Left lobe of liver (tissue), 2 donors: ENCODE measurements around the gene FKBP15. TPM values are rescaled to one million over a fixed set of nuclear protein-coding genes. Genes with fewer than 3 reads are reported as not detected.
"Not testable (repeated sequence)": the region's sequence is repeated elsewhere in the genome, so short reads cannot be mapped to it uniquely, and the experiment has no call there.

Experiments
- ATAC-seq: fragments of 200-7000 bp; cut with Tn5 transposase; one replicate; pipeline ENCODE4 v1.9.1; 2020; ENCODE audit warnings: mild to moderate bottlenecking, moderate library complexity
- DNase-seq: peaks from one replicate; pipeline ENCODE4 v3.0.0-alpha.2; 2020; ENCODE audit warnings: low spot score
- total RNA-seq: library from RNA; stranded (reverse); gene quantifications from one replicate; pipeline ENCODE4 v1.2.1, GENCODE V29; 2021
- donor health status: DM: no; HTN: no; CAD: no; lungs with moderate emphysema.
- donor health status: DM: no; HTN: yes; CAD: no.

The FKBP15 gene, protein sequence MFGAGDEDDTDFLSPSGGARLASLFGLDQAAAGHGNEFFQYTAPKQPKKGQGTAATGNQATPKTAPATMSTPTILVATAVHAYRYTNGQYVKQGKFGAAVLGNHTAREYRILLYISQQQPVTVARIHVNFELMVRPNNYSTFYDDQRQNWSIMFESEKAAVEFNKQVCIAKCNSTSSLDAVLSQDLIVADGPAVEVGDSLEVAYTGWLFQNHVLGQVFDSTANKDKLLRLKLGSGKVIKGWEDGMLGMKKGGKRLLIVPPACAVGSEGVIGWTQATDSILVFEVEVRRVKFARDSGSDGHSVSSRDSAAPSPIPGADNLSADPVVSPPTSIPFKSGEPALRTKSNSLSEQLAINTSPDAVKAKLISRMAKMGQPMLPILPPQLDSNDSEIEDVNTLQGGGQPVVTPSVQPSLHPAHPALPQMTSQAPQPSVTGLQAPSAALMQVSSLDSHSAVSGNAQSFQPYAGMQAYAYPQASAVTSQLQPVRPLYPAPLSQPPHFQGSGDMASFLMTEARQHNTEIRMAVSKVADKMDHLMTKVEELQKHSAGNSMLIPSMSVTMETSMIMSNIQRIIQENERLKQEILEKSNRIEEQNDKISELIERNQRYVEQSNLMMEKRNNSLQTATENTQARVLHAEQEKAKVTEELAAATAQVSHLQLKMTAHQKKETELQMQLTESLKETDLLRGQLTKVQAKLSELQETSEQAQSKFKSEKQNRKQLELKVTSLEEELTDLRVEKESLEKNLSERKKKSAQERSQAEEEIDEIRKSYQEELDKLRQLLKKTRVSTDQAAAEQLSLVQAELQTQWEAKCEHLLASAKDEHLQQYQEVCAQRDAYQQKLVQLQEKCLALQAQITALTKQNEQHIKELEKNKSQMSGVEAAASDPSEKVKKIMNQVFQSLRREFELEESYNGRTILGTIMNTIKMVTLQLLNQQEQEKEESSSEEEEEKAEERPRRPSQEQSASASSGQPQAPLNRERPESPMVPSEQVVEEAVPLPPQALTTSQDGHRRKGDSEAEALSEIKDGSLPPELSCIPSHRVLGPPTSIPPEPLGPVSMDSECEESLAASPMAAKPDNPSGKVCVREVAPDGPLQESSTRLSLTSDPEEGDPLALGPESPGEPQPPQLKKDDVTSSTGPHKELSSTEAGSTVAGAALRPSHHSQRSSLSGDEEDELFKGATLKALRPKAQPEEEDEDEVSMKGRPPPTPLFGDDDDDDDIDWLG
- 12.2 TPM for total RNA-seq

DNA sequence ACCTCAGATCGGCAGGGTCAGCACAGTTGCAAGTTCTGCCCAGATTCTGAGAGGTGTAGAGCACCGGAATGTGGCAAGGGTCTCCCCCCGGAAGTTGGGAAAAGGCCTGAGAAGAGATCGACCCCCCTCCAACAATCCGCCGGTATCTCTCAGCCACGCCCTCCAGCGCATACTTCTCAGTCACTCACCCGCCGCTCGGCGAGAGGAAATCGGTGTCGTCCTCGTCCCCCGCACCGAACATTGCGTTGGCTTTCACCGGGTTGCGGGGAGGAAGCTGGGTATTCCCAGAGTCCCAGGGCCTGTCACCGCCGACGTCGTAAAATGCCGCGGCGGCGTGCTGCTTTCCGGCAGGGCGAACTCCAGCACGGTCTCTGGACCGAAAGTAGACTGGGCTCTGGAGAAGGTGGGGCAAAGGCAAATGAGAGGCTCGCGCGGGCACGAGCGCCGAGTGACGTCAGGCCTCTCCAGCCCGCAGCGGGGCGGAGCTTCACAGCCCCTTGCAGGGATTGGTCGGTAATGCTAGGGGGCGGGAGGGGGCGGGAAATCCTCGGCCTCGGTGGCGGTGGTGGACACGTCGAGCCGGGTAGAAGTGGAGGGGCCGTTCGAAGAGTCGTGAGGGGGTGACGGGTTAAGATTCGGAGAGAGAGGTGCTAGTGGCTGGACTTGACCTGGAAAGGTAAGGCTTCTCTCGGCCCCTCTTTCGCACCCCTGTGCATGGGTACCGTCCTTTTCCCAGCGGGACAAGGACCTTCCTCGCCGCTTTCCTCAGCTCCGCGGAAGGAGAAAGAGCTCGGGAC is at the start of gene FKBP15, which contains the start of gene SLC31A1:
Gene FKBP15 (minus strand): TSS at position 275 of the 797 bp plus-strand sequence. CDS start 34 bp downstream, at position 241.
Gene SLC31A1 (plus strand): TSS at position 542 of the 797 bp plus-strand sequence. CDS start 34,605 bp downstream, outside the sequence.
- DNase-seq (peak; percentile 99), ATAC-seq (peak; percentile 95)

DNA sequence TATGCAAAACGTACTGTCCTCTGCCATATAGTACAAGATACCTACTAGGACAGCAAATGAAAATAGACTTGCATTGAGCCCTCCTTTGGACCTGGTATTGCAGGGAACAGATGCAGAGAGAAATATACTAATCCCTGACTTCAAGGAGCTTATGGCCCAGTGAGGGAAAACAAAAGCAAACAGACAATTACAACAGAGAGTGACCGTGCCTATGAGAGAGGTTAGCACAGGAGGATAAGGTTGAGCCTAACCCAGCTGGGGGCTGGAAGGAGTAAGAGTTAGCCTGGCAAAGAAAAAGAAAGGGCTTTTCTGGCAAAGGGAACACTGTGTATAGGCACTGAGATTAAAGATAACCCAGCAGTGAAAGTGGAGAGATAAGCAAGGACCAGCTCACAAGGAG is 48.8 kb upstream of the FKBP15 start:
- ATAC-seq: peak; percentile 55
- no peak for DNase-seq

DNA sequence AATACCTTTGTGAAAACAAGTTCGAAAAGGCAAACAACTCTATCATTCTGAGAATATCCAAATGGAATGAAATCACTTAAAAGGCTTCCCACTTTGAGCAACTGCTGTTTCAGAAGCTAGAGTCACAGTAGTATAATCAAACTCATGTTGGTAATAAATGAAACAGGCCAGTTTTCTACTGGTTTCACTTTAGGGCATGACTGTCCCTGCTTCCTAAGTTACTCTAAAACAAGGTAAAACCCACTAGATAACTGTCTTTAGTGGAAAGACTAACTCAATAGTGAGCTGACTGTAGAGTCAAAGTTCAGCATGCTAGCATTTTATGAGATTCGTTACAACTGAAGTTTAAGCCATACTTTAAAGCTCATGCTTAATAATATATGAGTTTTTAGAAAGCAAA is 48.3 kb upstream of the FKBP15 start:
- ATAC-seq (peak; percentile 45), DNase-seq (no peak)

DNA sequence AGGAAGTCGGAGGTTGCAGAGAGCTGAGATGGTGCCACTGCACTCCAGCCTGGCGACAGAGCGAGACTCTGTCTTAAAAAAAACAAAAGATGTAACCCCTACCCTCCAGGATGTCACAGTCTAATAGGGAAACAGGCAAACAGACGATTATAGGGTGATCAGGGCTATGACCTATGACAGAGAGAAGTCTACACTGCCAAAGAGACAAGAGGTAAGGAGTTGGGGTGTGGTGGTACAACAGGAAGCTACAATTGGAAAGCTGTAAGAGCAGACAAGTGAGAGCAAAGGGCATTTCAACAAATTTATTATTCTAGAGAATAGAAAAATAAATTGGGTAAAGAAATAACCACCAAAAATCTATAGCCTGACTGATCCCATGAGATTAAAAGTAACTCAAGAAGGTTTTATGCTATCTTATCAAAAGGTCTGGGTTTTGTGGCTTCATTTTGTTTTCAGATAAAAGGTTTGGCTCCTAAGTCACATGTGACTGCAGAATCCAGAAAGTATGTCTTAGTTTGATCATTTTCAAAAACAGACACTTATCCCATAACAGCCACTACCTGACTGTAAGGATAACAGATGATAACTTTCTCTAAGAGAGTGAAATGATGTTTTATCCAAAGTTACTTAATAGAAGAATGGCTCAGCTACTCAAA is 47.0 kb upstream of the FKBP15 start:
- no peak for DNase-seq
- no peak for ATAC-seq

DNA sequence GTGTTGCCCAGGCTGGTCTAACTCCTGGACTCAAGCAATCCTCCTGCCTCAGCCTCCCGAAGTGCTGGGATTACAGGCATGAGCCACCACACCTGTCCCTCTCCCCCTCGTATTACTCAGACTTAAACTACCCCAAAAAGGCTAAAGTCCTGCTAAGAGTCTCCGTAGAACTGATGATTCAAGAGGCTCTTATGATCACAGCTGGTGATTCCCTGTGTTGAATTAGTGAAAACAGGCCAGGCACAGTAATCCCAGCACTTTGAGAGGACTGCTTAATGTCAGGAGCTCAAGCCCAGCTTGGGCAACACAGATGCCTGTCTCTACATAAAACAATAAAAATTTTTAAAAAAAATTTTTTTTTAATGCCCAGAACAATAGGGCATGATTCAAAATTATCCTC is 45.1 kb upstream of the FKBP15 start:
- ATAC-seq (no peak), DNase-seq (no peak)

DNA sequence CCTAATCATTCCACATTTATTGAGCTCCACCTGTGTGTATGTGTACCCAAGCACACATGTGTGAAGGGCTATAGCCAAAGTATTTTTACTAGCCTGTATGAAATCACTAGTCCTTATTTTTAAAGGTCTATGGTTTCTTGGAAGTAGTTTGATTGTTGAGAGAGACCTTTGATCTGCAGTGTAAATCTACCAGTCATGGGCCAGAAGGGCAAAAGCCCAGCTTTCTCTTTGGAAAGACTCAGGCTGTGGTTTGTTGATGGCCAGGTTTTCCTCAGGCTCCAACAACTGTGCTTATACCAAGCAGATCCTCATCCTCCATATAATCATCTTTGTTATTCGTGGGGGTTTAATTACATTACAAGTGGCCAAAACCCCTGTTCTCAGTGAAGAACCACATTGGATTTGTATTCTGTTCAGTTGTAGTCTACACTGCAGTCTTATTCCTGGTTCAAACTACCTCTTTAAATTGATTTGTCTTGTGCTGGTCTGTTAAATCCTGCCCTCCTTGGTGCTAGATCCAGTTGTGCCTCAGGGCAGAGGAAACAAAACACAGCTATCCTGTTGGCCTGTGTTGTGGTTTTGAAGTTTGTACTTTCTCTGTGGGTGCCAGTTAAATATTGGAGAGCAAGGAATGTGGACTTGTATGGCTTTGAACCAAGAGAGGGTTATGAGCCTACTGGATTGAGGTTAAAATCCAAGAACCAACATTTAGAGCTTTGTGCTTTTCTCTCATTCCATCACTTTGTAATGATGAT is 41.0 kb upstream of the FKBP15 start:
- DNase-seq (peak; percentile 52), ATAC-seq (peak; percentile 87)

DNA sequence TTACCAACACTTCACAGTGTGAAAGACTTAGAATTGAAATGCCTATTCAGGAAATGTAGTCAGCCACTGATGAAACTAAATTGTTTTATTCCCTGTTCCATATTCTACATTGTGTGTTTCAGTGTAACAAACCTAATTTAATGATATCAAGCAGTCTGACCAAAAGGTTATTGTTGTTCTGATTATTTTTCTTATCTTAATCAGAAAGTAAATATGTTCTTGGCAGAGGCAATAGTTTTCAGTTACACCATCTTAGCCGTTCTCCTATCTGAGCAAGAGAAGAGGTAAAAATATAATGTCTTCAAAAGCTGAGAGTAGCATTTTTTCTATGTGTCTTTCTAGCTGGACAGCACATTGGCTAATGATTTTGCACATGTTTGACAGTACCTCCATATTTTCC is 37.2 kb upstream of the FKBP15 start:
- ATAC-seq: peak; percentile 61
- DNase-seq: no peak

DNA sequence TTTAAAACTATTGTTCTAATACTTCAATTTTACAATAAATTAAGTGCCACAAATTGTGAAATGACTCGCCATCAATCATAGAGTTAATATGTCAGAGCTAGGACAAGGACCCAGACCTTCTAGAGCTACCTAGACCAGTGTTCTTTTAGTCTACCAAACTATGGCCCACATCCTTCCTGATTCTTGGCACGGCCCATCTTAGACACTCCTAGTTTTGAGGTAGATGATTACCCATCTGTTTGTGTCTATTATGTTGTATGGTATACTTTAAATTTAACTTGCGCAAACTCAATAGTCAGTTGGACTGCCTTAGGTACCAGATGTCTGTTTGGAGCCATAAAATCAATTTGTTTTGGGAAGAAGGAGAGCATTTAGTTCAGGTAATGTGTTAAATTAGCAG is 36.8 kb upstream of the FKBP15 start:
- no peak for DNase-seq
- ATAC-seq: peak; percentile 21

DNA sequence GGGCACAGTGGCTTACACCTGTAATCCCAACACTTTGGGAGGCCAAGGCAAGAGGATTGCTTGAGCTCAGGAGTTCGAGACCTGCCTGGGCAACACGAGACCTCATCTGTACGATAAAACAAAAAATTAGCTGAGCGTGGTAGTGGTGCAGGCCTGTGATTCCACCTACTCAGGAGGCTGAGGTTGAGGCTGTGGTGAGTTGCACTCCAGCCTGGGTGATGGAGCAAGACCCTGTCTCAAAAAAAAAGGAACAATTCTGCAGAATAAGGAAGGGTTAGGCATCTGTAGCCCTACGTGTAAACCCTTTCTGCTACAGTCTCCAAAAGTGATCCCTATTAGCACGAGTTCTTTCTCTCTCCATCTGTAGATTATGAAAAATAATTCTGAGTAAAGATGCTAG is 34.4 kb upstream of the FKBP15 start:
- DNase-seq (no peak), ATAC-seq (no peak)

DNA sequence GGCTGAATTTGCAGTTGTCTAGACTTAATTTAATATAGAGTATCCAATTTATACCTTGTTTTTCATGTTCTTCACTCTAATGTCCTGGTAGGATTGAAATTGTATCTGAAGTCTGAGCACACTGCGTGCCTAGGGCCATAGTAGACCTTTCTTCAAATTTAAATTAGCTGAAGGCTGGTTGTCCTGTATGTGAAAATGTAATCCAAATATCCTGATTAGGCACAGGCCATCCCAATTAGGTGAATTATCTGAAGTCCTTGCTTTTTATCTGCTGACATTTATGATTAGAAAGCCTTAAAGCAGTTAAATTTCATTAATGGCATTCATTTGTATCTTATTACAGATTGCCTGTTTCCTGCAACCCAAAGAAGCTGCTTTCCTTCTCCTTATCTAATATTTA is 33.9 kb upstream of the FKBP15 start:
- ATAC-seq: no peak
- no peak for DNase-seq

DNA sequence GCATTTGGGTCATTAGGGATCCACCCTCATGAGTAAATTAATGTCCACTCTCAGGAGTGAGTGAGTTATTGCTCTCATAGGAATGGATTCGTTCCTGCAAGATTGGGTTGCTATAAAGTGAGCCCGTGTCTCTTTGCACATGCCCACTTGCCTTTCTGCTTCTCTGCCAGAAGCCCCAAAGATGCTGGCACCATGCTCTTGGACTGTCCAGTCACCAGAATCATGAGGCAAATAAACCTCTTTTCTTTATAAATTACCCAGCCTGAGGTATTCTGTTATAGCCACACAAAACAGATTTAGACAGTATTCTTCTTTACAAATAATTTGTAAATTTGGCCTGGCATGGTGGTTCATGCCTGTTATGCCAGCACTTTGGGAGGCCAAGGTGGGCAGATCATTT is 29.7 kb upstream of the FKBP15 start:
- ATAC-seq (no peak), DNase-seq (no peak)

DNA sequence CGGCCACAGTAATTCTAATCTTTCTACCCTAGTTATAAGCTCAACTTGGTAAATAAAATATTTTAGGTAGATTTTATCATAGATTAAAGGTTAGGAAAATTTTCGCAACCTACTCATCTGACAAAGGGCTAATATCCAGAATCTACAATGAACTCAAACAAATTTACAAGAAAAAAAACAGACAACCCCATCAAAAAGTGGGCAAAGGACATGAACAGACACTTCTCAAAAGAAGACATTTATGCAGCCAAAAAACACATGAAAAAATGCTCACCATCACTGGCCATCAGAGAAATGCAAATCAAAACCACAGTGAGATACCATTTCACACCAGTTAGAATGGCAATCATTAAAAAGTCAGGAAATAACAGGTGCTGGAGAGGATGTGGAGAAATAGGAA is 28.6 kb upstream of the FKBP15 start:
- DNase-seq, ATAC-seq: not testable (repeated sequence)

DNA sequence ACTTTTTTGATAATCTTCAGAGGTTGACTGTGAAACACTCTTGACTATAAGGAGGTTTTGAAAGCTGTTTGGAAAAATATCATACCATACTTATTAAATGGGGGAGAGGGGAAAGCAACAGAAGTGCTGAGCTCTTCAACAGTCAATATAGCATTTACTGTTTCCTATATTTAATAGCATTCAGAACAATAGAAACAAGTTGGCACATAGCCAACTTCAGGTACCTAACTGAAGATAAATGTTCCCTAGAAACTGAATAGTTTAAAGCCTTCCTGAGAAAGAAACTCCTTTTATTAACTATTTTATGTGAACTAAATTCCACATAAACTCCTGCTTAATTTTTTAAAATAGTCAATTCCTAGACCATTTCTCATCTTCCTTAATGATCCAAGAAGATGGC is 26.6 kb upstream of the FKBP15 start:
- ATAC-seq (no peak), DNase-seq (no peak)

DNA sequence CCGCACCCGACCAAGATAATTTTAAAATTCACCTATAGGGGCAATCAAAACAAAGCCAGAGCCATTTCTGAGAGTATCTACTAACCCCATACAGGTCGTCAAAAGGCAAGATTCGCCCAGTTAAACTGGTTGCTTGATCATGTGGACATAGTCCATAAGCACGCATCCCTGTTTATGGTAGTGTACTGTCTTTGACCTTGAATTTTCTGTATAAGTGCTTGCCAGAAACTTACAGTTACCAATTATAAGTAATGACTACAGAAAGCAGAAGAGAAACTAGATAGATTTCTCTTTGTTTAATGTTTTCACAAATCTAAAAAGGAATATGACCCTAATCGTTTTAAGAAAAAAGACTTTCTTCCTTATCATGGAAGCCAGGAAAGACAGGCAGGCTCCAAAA is 25.9 kb upstream of the FKBP15 start:
- ATAC-seq (no peak), DNase-seq (no peak)

DNA sequence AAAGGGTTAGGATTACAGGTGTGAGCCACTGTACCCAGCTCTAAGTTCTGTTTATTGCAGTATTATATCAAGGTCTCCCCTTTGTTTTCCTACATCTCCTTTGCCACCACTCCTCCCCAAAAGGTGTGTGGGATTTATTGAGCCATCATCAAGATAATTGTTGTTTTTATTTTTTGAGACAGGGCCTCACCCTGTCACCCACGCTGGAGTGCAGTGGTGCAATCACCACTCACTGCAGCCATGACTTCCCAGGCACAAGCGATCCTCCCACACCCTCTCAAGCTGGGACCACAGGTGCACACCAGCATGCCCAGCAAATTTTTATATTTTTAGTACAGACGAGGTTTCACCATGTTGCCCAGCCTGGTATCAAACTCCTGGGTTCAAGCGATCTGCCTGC is 24.8 kb upstream of the FKBP15 start:
- no peak for ATAC-seq
- DNase-seq: no peak

DNA sequence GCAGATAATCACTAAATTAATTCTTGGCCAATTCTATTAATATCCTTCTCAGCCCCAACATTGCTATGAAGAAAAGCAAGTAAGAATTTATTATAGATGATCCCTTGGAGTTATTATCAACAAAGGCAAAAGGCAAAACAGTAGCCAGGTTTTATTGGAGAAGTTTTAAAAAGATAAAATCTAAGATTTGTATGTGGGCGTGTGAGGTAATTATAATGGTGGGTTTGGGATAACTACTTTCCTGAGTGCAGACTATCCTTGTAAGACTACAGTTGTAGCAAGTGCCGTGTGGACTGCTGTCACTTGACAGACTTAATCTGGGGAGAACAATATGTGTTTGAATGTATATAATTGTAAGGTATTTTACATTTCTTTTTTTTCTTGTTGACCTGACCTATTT is 23.5 kb upstream of the FKBP15 start:
- no peak for DNase-seq
- ATAC-seq: no peak

DNA sequence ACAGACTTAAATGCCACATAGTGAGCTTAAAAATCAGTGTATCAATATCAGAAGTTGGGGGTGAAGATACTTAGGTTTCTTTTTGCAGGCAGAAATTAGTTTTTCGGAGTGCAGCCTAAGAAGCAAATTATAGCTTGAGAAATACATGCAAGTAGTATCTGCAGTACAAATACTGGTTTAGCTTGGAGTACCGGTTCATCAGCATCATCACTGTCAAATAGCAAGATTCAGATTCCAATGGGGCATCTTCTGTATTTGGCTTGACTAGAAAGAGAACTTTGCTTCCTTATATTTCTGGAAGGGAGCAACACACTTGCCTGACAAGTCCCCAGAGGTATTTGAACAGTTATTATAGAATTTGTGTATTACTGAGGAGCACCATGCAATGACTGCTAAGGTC is 20.1 kb upstream of the FKBP15 start:
- DNase-seq (no peak), ATAC-seq (no peak)

DNA sequence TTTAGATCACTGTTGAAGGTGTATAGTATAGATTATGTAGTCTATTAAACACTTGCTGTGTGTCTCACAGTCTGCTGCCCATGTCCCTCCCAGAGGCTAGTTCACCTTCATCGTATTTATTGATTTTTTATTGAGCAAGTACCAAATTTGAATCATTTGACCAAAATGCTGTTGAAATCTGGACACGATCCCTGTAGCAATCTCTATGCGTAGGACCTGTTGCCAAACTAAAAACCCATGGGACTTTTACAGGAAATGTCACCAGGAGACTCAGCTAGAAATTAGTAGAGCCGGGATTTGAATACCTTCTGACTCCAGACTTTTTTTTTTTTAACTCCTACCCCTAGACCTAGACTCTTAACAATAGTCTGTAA is 17.8 kb upstream of the FKBP15 start:
- ATAC-seq: peak; percentile 66
- no peak for DNase-seq

DNA sequence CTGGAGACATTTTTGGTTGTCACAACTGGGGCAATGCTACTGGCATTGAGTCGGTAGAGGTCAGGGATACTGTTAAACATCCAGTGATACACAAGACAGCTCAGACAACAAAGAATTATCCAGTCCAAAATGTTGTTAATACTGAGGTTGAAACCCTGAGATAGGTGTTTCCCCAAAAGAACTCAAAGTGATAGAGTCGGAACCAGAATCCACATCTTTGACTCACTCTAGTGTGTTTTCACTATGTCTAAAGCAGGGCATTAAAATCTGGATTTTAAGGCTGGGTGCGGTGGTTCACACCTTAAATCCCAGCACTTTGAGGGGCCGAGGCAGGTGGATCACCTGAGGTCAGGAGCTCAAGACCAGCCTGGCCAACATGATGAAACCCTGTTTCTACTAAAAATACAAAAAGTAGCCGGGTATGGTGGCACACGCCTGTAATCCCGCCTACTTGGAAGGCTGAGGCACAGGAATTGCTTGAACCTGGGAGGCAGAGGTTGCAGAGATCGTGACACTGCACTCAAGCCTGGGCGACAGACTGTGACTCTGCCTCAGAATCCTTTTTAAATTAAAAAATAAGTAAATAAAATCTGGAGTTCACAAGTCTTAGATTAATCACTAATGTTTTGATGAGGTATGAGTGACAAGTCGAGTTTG is 17.3 kb upstream of the FKBP15 start:
- DNase-seq (no peak), ATAC-seq (peak; percentile 58)
